Heart right ventricle (tissue), 16 donors: ENCODE results near the gene NAV3. TPM values are rescaled to one million over a fixed set of nuclear protein-coding genes. Genes with fewer than 3 reads are reported as not detected.
A peak's percentile ranks its signal among the peaks of the same experiment; 100 is the strongest.

Experiments
- ATAC-seq, 8 donors: fragments of 200-7000 bp; cut with Tn5 transposase; one replicate each; pipeline ENCODE4 v1.9.1; 2020; ENCODE audit warnings: mild to moderate bottlenecking in 8 of 8, moderate library complexity in 8 of 8, moderate number of reproducible peaks in 1 of 8
- DNase-seq, 2 donors: peaks; one replicate each; pipeline ENCODE4 v3.0.0-alpha.2; 2020
- H3K27ac ChIP-seq, 10 donors: fragments of 200-600 bp; sonication (generic) in 2 of 10; one replicate each; pipeline versions ENCODE4 v1.5.0 to v1.8.0; 2020 to 2022; ENCODE audit warnings: mild to moderate bottlenecking in 3 of 10
- H3K27me3 ChIP-seq, 7 donors: fragments of 200-600 bp; one replicate each; pipeline ENCODE4 v1.8.0; 2021 to 2022; ENCODE audit warnings: mild to moderate bottlenecking in 2 of 7
- H3K36me3 ChIP-seq, 9 donors: fragments of 200-600 bp; sonication (generic) in 1 of 9; one replicate each; pipeline versions ENCODE4 v1.5.0 to v1.8.0; 2020 to 2022; ENCODE audit warnings: mild to moderate bottlenecking in 2 of 9
- H3K4me1 ChIP-seq, 9 donors: fragments of 200-600 bp; sonication (generic) in 1 of 9; one replicate each; pipeline versions ENCODE4 v1.5.0 to v1.8.0; 2020 to 2022; ENCODE audit warnings: mild to moderate bottlenecking in 4 of 9
- H3K4me3 ChIP-seq, 10 donors: fragments of 200-600 bp; sonication (generic) in 2 of 10; one replicate each; pipeline versions ENCODE4 v1.5.0 to v1.8.0; 2020 to 2022; ENCODE audit warnings: mild to moderate bottlenecking in 7 of 10, moderate library complexity in 2 of 10
- H3K9me3 ChIP-seq, 11 donors: fragments of 200-600 bp in 10 of 11; sonication (generic) in 2 of 11; one replicate each; pipeline versions ENCODE4 v1.5.0 to v1.8.0; 2013 to 2022; ENCODE audit warnings: mild to moderate bottlenecking in 2 of 11, control low read depth in 1 of 11, moderate library complexity in 1 of 11
- WGBS, 2 donors: extraction: QIAGEN DNeasy Blood & Tissue Kit; methylation state at CpG; one replicate each; pipeline ENCODE4 v1.1.7; 2013; ENCODE audit warnings: inconsistent platforms in 1 of 2; 5-methylcytosine and 5-hydroxymethylcytosine counted together
- intact Hi-C, 10 donors: fragments of 100-400 bp; cut with DNase I; formaldehyde crosslinking; loops; one replicate each; pipeline versions ENCODE4 v1.11.1 to v1.14.2; 2022
- polyA plus RNA-seq, 2 donors: library from polyadenylated mRNA; stranded (reverse); fragments of 200-250 nt; gene quantifications; one replicate each; pipeline ENCODE4 v1.2.3, GENCODE V29; 2013
- total RNA-seq, 10 donors: library from RNA; stranded (reverse); fragmentation: NEBNext Ultra II Directional in 3 of 10; extraction: Animal tissue kit (Norgen Biotek cat#: 25700) in 3 of 10; gene quantifications; one replicate each; pipeline versions ENCODE4 v1.2.1 to v1.2.4, GENCODE V29; 2021 to 2023
- TF ChIP-seq, protein P1 (sequence below), 9 donors: fragments of 200-600 bp; sonication (generic) in 2 of 9; IDR thresholded peaks; one replicate each; pipeline versions ENCODE4 v1.5.0 to v1.8.0; 2021 to 2022; ENCODE audit warnings: antibody characterized with exemption in 9 of 9, mild to moderate bottlenecking in 5 of 9, moderate library complexity in 1 of 9
- donor health status: Arrhythmogenic right ventricular cardiomyopathy.
- donor health status: ischemic (EF 13 %, LVEDD 7.1; RV severe dilation, severe dysfunction).
- donor health status: healthy with polysubstance abuse.
- donor health status: DM: no; HTN: yes; CAD: no.
- donor health status: DM: no; HTN: no; CAD: no.
- donor health status: ischemic (EF 25% LVEDD 6.9; RV normal size, moderate dysfunction).
- donor health status: ischemic (EF 25% LVEDD 5.7; RV mildly dilated, moderate dysfunction).
- donor health status: healthy.
- donor health status: DM: yes; HTN: yes; CAD: no.
- donor health status: Ischemic cardiomyopathy.
- donor health status: ischemic (EF 35%, LVEDD 5.7; RV mildly dilated, moderate dysfunction).
- donor health status: nonischemic (EF 11% LVEDD 7.7; RV severe dilation, severe dysfunction).
- donor health status: DM: yes; HTN: yes; CAD: no.
- donor health status: PGD.
- donor health status: ischemic (EF 29% LVEDD 5.4; RV normal size, mild dysfunction).
- donor health status: nonischemic (EF 23%, LVEDD 6.1; RV moderate dilation, normal function).

Gene NAV3
- total and polyA plus RNA-seq, 12 donors = 0.91 to 7.6 (median 4.6) TPM

DNA sequence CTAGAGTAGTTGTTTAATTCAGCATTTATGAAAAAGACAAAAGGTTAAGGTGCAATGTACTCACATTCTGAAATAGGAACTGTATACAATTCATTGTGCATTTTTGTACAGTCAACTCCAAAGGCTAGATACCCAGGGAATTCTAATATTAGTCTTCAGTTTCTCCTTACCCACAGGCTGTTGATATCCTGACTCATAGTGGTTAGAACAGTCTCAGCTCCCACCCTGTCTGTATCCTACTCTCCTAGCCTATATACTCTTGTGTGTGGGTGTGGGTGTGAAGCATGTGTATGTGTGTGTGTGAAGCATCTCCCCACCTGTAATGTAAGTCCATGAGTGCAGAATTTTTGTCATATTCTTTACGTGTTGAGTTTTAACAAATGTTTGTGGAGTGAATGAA lies 229.5 kb downstream of the NAV3 start:
- no peaks in the 10 kb centered on the region for H3K36me3 ChIP-seq
- DNase-seq = no peak
- H3K27ac ChIP-seq = no peak overlapping the region
- no peaks in the 10 kb centered on the region for H3K27me3 ChIP-seq
- intact Hi-C loops = no loop called here
- no peak for ATAC-seq
- TF ChIP-seq, protein P1, sequence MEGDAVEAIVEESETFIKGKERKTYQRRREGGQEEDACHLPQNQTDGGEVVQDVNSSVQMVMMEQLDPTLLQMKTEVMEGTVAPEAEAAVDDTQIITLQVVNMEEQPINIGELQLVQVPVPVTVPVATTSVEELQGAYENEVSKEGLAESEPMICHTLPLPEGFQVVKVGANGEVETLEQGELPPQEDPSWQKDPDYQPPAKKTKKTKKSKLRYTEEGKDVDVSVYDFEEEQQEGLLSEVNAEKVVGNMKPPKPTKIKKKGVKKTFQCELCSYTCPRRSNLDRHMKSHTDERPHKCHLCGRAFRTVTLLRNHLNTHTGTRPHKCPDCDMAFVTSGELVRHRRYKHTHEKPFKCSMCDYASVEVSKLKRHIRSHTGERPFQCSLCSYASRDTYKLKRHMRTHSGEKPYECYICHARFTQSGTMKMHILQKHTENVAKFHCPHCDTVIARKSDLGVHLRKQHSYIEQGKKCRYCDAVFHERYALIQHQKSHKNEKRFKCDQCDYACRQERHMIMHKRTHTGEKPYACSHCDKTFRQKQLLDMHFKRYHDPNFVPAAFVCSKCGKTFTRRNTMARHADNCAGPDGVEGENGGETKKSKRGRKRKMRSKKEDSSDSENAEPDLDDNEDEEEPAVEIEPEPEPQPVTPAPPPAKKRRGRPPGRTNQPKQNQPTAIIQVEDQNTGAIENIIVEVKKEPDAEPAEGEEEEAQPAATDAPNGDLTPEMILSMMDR (IDR thresholded peaks at IDR 0.05) = no peak
- H3K4me3 ChIP-seq = no peak overlapping the region
- peaks cover 0 to 7% (median 0%) of the 10 kb centered on the region in 9 donors for H3K4me1 ChIP-seq
- WGBS, 2 donors = 89 to 99% methylated on average over 1 of the region's 1 CpG
- no peaks in the 10 kb centered on the region for H3K9me3 ChIP-seq

DNA sequence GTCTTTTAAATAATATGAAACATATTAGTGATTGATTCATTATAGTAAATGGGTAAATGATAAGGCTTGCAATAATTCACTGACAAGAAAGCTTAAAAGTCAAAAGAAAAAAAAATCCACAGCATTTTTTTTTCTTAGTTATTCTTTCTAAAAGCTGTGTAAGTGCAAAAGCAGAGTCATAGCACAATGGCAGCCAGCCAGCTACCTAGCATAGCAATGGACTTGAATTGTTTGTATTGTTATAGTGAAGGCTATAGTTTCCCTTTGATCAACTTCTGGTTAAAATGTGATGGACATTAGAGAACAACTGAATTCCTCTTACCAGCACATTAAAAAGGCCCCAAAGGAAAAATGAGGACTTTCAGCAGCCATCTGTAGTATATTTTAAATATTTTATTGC lies 232.1 kb downstream of the NAV3 start:
- H3K4me3 ChIP-seq = no peak overlapping the region
- no peaks in the 10 kb centered on the region for H3K36me3 ChIP-seq
- peak; percentile 17 to 34 for DNase-seq
- H3K4me1 ChIP-seq = peaks cover 0 to 7% (median 0%) of the 10 kb centered on the region in 9 donors
- H3K9me3 ChIP-seq = no peaks in the 10 kb centered on the region
- no peak for ATAC-seq
- intact Hi-C loops = no loop called here
- H3K27me3 ChIP-seq = no peaks in the 10 kb centered on the region
- H3K27ac ChIP-seq = no peak overlapping the region
- TF ChIP-seq, protein P1 (IDR thresholded peaks at IDR 0.05) = no peak

DNA sequence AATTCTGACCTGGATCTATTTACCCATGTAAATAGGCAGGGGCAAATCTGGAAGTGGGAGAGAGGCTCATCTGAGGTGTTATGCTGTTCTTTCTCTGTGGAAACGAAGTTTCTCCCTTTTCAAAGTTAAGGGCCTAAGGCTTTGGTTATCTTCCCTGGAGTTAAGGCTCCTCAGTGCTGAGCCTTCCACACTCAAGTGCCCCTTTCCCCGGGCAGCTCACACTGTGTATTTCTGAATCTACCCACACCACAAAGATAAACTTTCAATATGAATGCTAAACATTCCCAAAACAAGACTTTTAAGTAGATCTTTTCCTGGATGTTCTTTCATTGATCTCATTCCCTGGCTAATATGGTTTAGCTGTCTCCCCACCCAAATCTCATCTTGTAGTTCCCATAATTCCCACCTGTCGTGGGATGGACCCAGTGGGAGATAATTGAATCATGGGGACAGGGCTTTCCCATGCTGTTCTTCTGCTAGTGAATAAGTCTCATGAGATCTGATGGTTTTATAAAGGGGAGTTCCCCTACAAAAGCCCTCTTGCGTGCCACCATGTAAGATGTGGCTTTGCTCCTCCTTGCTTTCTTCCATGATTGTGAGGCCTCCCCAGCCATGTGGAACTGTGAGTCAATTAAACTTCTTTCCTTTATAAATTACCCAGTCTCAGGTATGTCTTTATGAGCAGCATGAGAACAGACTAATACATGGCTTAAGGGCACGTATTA lies 251.1 kb downstream of the NAV3 start:
- intact Hi-C loops = no loop called here

DNA sequence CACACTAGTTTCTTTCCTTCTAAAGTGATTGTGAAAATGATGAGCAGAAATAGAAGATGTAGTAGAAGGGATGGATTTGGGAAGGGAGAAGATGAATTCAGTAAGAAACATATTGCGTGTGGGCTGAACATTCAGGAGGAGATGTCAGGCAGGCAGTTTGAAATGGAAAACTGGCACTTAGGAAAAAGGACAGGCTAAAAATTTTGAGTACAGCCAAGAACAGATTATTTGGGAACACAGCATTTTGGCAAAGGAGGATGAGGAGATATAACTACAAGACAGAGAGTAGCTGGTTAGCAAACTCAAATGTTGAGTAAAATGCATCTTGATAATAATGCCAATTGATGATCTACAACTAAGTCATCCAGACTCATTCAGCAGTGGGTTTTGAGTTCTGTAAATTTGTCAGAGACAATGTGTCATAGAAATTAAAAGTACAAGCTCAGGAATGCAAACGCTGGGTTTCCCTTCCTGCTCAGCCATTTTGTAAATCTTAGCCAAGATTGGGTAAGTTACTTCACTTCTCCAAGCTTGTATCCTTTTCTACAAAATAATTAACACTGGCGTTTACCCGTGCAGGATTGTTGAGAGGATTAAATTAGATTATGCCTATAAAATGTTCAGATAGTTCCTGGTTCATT lies 255.0 kb downstream of the NAV3 start:
- peaks cover 0 to 10% (median 6%) of the 10 kb centered on the region in 9 donors for H3K4me1 ChIP-seq
- ATAC-seq (no peak), DNase-seq (no peak)
- TF ChIP-seq, protein P1 (IDR thresholded peaks at IDR 0.05) = no peak
- H3K4me3 ChIP-seq = no peak overlapping the region
- intact Hi-C loops = no loop called here
- no peaks in the 10 kb centered on the region for H3K36me3 ChIP-seq
- peak overlapping the region in 1 of 10 donors; percentile 36 for H3K27ac ChIP-seq
- no peaks in the 10 kb centered on the region for H3K9me3 ChIP-seq
- 69 to 79% methylated on average over 4 of the region's 4 CpGs for WGBS, 2 donors
- no peaks in the 10 kb centered on the region for H3K27me3 ChIP-seq

More for the DNA sequence above, 251.1 kb downstream of the NAV3 start:
- Histone ChIP-seq H3K27me3 (no peaks in the 10 kb centered on the region), H3K9me3 (no peaks in the 10 kb centered on the region), H3K36me3 (no peaks in the 10 kb centered on the region), H3K4me1 (no peaks in the 10 kb centered on the region), H3K4me3 (no peak overlapping the region), H3K27ac (no peak overlapping the region)
- WGBS, 2 donors = 91 to 95% methylated on average over 5 of the region's 5 CpGs
- DNase-seq (no peak), ATAC-seq (no peak)
- TF ChIP-seq, protein P1 (IDR thresholded peaks at IDR 0.05) = no peak
